Amniotic epithelial cell (primary cell): ENCODE data around the gene PRDM8.
"Not testable (repeated sequence)": the region's sequence is repeated elsewhere in the genome, so short reads cannot be mapped to it uniquely, and the experiment has no call there.

ENCODE experiments used
- DNase-seq: peaks from one replicate; pipeline ENCODE4 v3.0.0-alpha.2; 2010; ENCODE audit warnings: low read depth

PRDM8 gene

GRCh38 chr4:80196922-80197573, at the start of gene PRDM8:
PRDM8 (plus strand) TSS chr4:80197503; CDS start chr4:80200081, 2,578 bp downstream.
- no peak for DNase-seq

GRCh38 chr4:80150387-80151180, 46.7 kb upstream of the PRDM8 start:
- DNase-seq = no peak

GRCh38 chr4:80151981-80152380, 45.3 kb upstream of the PRDM8 start:
- no peak for DNase-seq

GRCh38 chr4:80153874-80154544, 43.3 kb upstream of the PRDM8 start:
- peak; percentile 5 for DNase-seq

- DNase-seq = no peak
Observed at GRCh38 chr4:80154545-80154933, 42.8 kb upstream of the PRDM8 start.

GRCh38 chr4:80155316-80155982, 41.9 kb upstream of the PRDM8 start:
- DNase-seq = no peak

GRCh38 chr4:80156410-80156809, 40.9 kb upstream of the PRDM8 start:
- DNase-seq = peak; percentile 21

GRCh38 chr4:80161413-80162058, 35.8 kb upstream of the PRDM8 start:
- DNase-seq = no peak

- DNase-seq = no peak
Observed at GRCh38 chr4:80162418-80162817, 34.9 kb upstream of the PRDM8 start.

GRCh38 chr4:80165855-80166254, 31.4 kb upstream of the PRDM8 start:
- no peak for DNase-seq

GRCh38 chr4:80171251-80171650, 26.1 kb upstream of the PRDM8 start:
- no peak for DNase-seq

GRCh38 chr4:80171656-80172055, 25.6 kb upstream of the PRDM8 start:
- no peak for DNase-seq

GRCh38 chr4:80172203-80172602, 25.1 kb upstream of the PRDM8 start:
- no peak for DNase-seq

- peak; percentile 42 for DNase-seq
Observed at GRCh38 chr4:80173401-80173800, 23.9 kb upstream of the PRDM8 start.

- DNase-seq = no peak
Observed at GRCh38 chr4:80173841-80174240, 23.5 kb upstream of the PRDM8 start.

GRCh38 chr4:80177793-80178192, 19.5 kb upstream of the PRDM8 start:
- not testable (repeated sequence) for DNase-seq

GRCh38 chr4:80178964-80179363, 18.3 kb upstream of the PRDM8 start:
- no peak for DNase-seq

- DNase-seq = no peak
Observed at GRCh38 chr4:80179637-80180161, 17.6 kb upstream of the PRDM8 start.

- no peak for DNase-seq
Observed at GRCh38 chr4:80180743-80181142, 16.6 kb upstream of the PRDM8 start.

- no peak for DNase-seq
Observed at GRCh38 chr4:80182237-80182866, 15.0 kb upstream of the PRDM8 start.
